ENCODE results near the gene HOXC9. TPM values are rescaled to one million over a fixed set of nuclear protein-coding genes. Genes with fewer than 3 reads are reported as not detected.

HOXC9 gene
- total RNA-seq, 4 donors from 2014 or later = 1.7 to 13.2 (median 1.9) TPM; not detected in 1

- H3K9me3 ChIP-seq = peaks cover 0 to 4% (median 0%) of the 10 kb centered on the region in 4 donors
- H3K36me3 ChIP-seq = no peaks in the 10 kb centered on the region
- DNase-seq = no peak
- no peak overlapping the region for H3K4me3 ChIP-seq
- peaks cover 0 to 37% (median 9%) of the 10 kb centered on the region in 4 donors for H3K4me1 ChIP-seq
- H3K27me3 ChIP-seq = peaks cover 0 to 5% of the 10 kb centered on the region in 2 donors
- H3K27ac ChIP-seq = peak overlapping the region in 1 of 4 donors; percentile 72
- TF ChIP-seq CTCF (IDR thresholded peaks at IDR 0.05) = no peak
Measured at GRCh38 chr12:54036620-54037359, 36.8 kb downstream of the HOXC9 start.

- no peak for TF ChIP-seq POLR2A (IDR thresholded peaks at IDR 0.05)
- no peak for TF ChIP-seq CTCF (IDR thresholded peaks at IDR 0.05)
- H3K4me1 ChIP-seq = peaks cover 0 to 30% (median 9%) of the 10 kb centered on the region in 4 donors
- peaks cover 0 to 5% of the 10 kb centered on the region in 2 donors for H3K27me3 ChIP-seq
- H3K36me3 ChIP-seq = no peaks in the 10 kb centered on the region
- H3K27ac ChIP-seq = peak overlapping the region in 2 of 4 donors; percentile 63 to 72
- peaks cover 0 to 3% (median 0%) of the 10 kb centered on the region in 4 donors for H3K9me3 ChIP-seq
- no peak overlapping the region for H3K4me3 ChIP-seq
- no peak for DNase-seq
Measured at GRCh38 chr12:54037360-54038283, 37.7 kb downstream of the HOXC9 start.

GRCh38 chr12:54038284-54038870 lies 38.4 kb downstream of the HOXC9 start:
- H3K27ac ChIP-seq = peak overlapping the region in 2 of 4 donors; percentile 63 to 72
- no peak overlapping the region for H3K4me3 ChIP-seq
- no peaks in the 10 kb centered on the region for H3K36me3 ChIP-seq
- peaks cover 0 to 26% (median 7%) of the 10 kb centered on the region in 4 donors for H3K4me1 ChIP-seq
- no peaks in the 10 kb centered on the region for H3K9me3 ChIP-seq
- TF ChIP-seq POLR2A (IDR thresholded peaks at IDR 0.05) (no peak), CTCF (IDR thresholded peaks at IDR 0.05) (no peak)
- H3K27me3 ChIP-seq = peaks cover 0 to 1% of the 10 kb centered on the region in 2 donors
- DNase-seq = peak in 1 of 3 donors; percentile 31

GRCh38 chr12:54038871-54039414 lies 39.0 kb downstream of the HOXC9 start:
- peak in 1 of 3 donors; percentile 65 for DNase-seq
- peak overlapping the region in 2 of 4 donors; percentile 63 to 72 for H3K27ac ChIP-seq

More at GRCh38 chr12:54038871-54039414, 39.0 kb downstream of the HOXC9 start:
- Histone ChIP-seq H3K4me3 (no peak overlapping the region), H3K27me3 (no peaks in the 10 kb centered on the region), H3K36me3 (no peaks in the 10 kb centered on the region), H3K4me1 (peaks cover 0 to 24% (median 5%) of the 10 kb centered on the region in 4 donors), H3K9me3 (no peaks in the 10 kb centered on the region)
- TF ChIP-seq CTCF (IDR thresholded peaks at IDR 0.05) (no peak), POLR2A (IDR thresholded peaks at IDR 0.05) (no peak)
